GM19452 (cell line): ENCODE measurements around the gene ATP13A2.
"Not testable (repeated sequence)": the region's sequence is repeated elsewhere in the genome, so short reads cannot be mapped to it uniquely, and the experiment has no call there.

Experiments
- ATAC-seq: cut with Tn5 transposase; IDR thresholded peaks from one replicate; pipeline ENCODE4 v1.9.1; 2021; ENCODE audit not compliant: unreplicated experiment

ATP13A2 gene

GRCh38 chr1:16979475-16980327, 32.0 kb downstream of the ATP13A2 start:
- ATAC-seq: no peak

DNA sequence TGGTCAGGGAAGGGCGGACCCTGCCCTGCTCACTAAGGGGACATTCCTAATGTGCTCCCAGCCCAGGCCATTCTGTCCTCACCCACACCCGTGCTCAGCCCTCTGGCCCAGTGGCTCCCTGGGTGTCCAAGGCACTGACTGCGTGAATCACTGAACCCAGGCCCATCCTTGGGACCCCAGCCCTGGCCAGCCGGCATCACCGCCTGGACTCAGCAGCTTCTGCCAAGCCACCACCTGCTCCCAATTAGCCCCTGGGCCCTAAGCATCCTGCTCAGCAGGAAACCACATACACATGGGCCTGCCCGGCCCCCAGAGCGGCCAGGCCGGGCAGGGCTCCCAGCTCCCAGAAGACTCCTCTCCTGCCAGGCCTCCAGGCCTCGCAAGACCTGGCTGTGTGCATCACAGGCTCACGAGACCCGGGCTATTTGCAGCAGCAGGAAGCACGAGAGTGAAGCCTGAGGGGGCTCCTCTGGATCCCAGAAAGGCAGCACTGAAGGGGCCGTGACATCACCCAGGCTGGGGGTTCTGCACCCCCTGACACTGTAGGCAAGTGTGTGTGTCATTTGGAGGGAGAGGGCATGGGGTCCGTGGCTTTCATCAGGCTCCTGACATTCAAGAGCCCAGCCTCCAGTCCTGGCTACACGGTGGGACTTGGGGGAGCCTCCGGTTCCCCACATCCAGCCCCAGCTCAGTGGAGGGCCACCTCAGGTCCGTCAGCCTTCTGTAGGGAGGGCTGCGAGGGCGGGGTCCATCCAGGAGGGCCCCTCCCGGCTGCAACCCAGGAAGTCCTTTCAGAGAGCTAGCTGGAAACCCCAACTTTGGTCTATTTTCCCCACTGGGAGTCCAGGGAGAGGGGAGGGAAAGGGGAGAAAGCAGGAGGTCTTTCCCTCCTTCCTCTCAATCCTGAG, 32.9 kb downstream of the ATP13A2 start:
- ATAC-seq: no peak

- no peak for ATAC-seq
These were observed 33.6 kb downstream of the ATP13A2 start for GRCh38 chr1:16978139-16978538.

DNA sequence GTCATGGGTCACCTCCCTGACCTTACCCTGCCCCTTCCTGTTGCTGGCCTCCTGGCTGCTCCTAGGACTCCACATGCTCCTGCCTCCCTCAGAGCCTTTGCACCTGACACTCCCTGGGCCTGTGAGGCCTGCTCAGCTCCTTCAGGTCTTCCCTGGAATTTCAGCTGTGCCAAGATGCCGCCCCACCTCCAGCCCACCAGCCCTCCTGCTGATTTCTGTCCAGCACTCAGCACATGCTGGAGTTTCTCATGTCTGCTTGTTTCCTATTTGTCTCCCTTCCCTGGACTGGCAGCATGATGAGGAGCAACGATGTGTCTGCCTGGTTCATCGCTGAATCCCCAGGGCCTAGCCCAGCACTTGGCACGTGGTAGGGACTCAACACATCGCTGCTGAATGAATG, 34.4 kb downstream of the ATP13A2 start:
- ATAC-seq: no peak

DNA sequence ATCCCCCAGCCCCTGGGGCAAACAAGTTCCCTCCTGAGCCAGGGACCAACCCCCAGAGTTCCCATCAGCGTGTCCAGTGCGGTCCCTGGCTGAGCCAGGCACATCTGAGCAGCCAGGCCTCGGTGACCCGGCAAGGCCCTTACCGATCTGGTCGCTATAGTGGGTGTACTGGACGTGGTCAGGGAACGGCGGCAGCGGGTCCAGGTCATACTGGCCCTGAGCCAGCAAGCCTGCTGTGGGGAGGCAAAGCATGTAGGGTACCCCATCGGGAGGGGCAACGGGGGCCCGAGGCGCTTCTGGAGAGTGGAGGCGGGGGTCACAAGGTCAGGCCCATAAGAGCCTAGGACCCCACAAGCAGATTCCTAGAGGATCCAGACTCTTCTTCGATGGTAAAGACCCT, 34.8 kb downstream of the ATP13A2 start:
- ATAC-seq: no peak

GRCh38 chr1:16975838-16976237, 35.9 kb downstream of the ATP13A2 start:
- ATAC-seq: no peak

GRCh38 chr1:16975211-16975610, 36.5 kb downstream of the ATP13A2 start:
- no peak for ATAC-seq

DNA sequence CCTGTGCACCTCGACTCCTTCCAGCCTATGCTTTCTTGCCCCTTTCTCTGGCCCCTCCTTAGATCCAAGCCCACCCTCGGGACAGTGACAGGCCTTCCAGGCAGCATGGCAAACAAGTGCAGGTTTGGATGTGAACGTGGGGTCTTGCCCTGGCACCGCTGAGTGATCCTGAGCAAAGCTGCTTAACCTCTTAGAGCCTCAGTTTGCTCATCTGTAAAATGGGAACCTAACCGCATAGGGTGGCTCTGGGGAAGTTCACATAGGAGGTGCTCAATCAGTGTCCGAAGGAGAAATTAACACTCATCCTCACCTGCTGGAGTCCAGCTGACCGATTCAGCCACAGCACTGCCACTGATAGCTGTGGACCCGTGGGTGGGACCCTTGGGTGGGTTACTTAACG, 38.5 kb downstream of the ATP13A2 start:
- ATAC-seq: no peak

GRCh38 chr1:16972189-16972895, 39.4 kb downstream of the ATP13A2 start:
- no peak for ATAC-seq

DNA sequence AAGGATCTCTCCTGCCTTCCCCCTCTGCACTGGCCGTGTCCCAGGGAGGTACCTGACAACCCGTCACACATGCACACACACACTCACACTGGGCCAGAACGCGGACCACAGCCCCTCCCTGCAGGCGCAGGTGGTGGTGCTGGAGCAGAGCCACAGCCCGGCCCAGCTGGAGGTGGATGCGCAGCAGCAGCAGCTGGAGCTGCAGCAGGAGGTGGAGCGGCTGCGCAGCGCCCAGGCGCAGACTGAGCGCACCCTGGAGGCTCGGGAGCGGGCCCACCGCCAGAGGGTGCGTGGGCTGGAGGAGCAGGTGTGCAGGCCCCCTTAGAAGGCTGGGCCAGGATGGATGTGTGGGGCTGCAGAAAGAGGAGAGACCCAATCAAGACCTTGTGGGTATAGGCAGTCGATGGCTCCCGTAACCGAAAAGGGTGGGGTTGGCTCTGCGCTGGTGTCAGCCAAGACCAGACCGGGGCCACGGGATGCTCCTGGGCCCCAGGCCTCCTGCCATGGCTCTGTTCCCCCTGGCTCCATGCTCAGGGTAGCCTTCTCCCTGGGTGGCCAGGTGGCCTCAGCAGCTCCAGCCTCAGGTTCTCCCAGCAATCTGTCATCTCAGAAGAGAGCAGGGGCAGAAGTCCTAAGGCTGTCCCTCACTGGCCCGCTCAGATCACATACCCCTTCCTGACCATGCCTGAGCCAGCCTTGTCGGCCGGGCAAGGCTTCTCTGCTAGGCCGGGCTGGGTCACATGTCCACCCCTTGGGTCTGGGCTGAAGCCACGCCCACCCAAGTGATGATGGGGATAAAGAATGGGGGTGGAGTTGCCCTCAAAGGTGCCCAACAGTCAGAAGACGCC, 40.2 kb downstream of the ATP13A2 start:
- ATAC-seq: no peak

- ATAC-seq: no peak
These were observed 41.4 kb downstream of the ATP13A2 start for GRCh38 chr1:16970132-16970910.

GRCh38 chr1:16969651-16970050, 42.1 kb downstream of the ATP13A2 start:
- ATAC-seq: no peak

GRCh38 chr1:16969057-16969611, 42.6 kb downstream of the ATP13A2 start:
- ATAC-seq: no peak

- ATAC-seq: no peak
These were observed 43.4 kb downstream of the ATP13A2 start for GRCh38 chr1:16968372-16968771.

DNA sequence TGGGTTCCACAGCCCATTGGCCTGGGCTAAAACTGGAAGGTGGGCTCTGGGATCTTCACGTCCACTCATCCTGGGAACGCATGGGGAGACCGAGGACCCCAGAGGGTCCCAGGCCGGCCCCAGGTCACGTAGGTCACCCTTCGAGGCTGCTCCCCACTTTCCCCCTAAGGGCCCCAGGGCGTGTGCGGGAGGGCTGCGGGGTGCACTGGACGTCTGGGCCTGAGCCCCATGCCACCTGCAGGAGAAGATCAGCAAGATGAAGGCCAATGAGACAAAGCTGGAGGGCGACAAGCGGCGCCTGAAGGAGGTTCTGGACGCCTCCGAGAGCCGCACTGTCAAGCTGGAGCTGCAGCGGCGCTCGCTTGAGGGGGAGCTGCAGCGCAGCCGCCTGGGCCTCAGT, 43.8 kb downstream of the ATP13A2 start:
- no peak for ATAC-seq

DNA sequence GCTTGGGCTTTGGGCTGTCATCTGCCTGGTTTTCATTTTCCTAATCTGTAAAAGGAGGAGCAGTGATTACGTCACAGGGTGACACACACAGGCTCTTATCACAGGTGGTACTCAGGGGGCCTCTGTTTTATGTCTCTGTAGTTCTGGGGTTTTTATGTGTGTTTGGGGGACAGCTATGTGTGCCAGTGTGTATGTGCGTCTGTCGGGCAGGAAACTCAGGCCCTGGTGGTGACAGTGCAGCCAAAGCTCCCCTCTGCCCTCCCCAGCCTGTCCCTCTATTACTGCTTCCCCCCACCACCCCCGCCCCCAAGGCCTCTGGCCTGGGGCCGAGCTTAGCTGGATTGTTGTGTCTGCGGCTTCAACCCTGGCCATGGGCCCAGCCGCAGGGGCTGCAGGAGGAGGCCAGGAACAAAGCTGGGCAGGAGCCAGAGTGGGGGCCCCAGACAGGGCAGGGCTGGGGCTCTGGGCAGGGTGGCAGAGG, 44.6 kb downstream of the ATP13A2 start:
- no peak for ATAC-seq

GRCh38 chr1:16966282-16966681, 45.4 kb downstream of the ATP13A2 start:
- ATAC-seq: no peak

DNA sequence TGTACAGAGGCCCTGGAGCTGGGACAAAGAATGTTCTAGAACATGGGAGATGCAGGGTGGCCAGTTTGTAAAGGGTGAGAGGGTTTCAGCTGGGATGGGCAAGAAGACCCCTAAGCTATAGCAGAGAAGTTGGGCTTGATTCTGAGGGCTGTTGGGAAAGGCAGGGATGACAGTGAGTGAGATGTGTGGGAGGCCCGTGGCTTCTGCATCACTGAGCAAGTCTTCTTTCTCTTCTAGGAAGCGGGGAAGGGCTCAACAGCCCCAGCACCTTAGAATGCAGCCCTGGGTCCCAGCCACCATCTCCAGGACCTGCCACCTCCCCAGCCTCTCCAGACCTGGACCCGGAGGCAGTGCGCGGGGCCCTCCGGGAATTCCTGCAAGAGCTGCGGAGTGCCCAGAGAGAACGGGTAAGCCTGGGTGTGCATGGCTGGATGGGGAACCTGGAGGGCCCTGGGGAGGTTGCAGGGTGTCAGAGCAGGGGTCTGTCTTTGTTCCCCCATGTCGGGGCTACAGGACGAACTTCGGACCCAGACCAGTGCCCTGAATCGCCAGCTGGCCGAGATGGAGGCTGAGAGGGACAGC, 46.2 kb downstream of the ATP13A2 start:
- no peak for ATAC-seq

GRCh38 chr1:16964169-16964568, 47.6 kb downstream of the ATP13A2 start:
- ATAC-seq: not testable (repeated sequence)
